Measurements from ENCODE around the gene AMMECR1L.
"Not testable (repeated sequence)": the region's sequence is repeated elsewhere in the genome, so short reads cannot be mapped to it uniquely, and the experiment has no call there.

AMMECR1L gene

GRCh38 chr2:127818241-127818640, 67.5 kb downstream of the AMMECR1L start:
- TF ChIP-seq CTCF (IDR thresholded peaks at IDR 0.05), result no peak
- Histone ChIP-seq H3K9ac (no peak overlapping the region), H3K4me3 (ENCODE audit: low read depth, low read length) (no peak overlapping the region)

GRCh38 chr2:127814677-127815076, 71.1 kb downstream of the AMMECR1L start:
- Histone ChIP-seq H3K9ac (no peak overlapping the region), H3K27ac (no peak overlapping the region), H2AFZ (no peak overlapping the region), H3K79me2 (no peaks in the 10 kb centered on the region), H3K27me3 (ENCODE audit: control insufficient read depth, insufficient read depth, low read length) (no peaks in the 10 kb centered on the region), H3K36me3 (ENCODE audit: control insufficient read depth, insufficient read depth, low read length) (no peaks in the 10 kb centered on the region), H3K4me2 (ENCODE audit: low read length) (no peak overlapping the region), H3K9me3 (ENCODE audit: control insufficient read depth, low read length) (no peaks in the 10 kb centered on the region), H3K4me1 (no peaks in the 10 kb centered on the region), H3K4me3 (ENCODE audit: low read depth, low read length) (no peak overlapping the region)
- TF ChIP-seq CTCF (IDR thresholded peaks at IDR 0.05), result no peak

More at GRCh38 chr2:127818241-127818640, 67.5 kb downstream of the AMMECR1L start:
- Histone ChIP-seq H2AFZ (no peak overlapping the region), H3K4me1 (no peaks in the 10 kb centered on the region), H3K79me2 (no peaks in the 10 kb centered on the region), H3K36me3 (ENCODE audit: control insufficient read depth, insufficient read depth, low read length) (no peaks in the 10 kb centered on the region), H3K9me3 (ENCODE audit: control insufficient read depth, low read length) (no peaks in the 10 kb centered on the region), H3K27me3 (ENCODE audit: control insufficient read depth, insufficient read depth, low read length) (no peaks in the 10 kb centered on the region), H3K4me2 (ENCODE audit: low read length) (no peak overlapping the region), H3K27ac (no peak overlapping the region)

GRCh38 chr2:127812441-127812840, 73.3 kb downstream of the AMMECR1L start:
- H3K9me3 ChIP-seq (ENCODE audit: control insufficient read depth, low read length); H3K4me1 ChIP-seq; H3K27me3 ChIP-seq (ENCODE audit: control insufficient read depth, insufficient read depth, low read length); H3K4me3 ChIP-seq (ENCODE audit: low read depth, low read length); H3K36me3 ChIP-seq (ENCODE audit: control insufficient read depth, insufficient read depth, low read length); H3K4me2 ChIP-seq (ENCODE audit: low read length); H3K9ac ChIP-seq; H3K27ac ChIP-seq; H2AFZ ChIP-seq: not testable (repeated sequence)
- peaks cover 15% of the 10 kb centered on the region for H3K79me2 ChIP-seq
